H1 (cell line): ENCODE results near the gene ARMCX2.

Source experiments
- CEBPB ChIP-seq: IDR thresholded peaks from 2 replicates; pipeline ENCODE4 v1.6.1; 2012; ENCODE audit warnings: low read depth, low read length
- RXRA ChIP-seq: IDR thresholded peaks from 2 replicates; pipeline ENCODE4 v1.6.1; 2011; ENCODE audit warnings: low read depth, mild to moderate bottlenecking, low read length, moderate library complexity; ENCODE audit not compliant: insufficient read depth
- SIN3A ChIP-seq, 2 experiments: IDR thresholded peaks in 1 of 2; conservative IDR thresholded peaks in 1 of 2; 2 replicates each; pipeline ENCODE4 v1.6.1; 2011 to 2012; ENCODE audit warnings: low read length in 2 of 2, improper control_type of control experiment in 1 of 2, low read depth in 1 of 2, mild to moderate bottlenecking in 1 of 2
- TAF1 ChIP-seq: IDR thresholded peaks from 2 replicates; pipeline ENCODE4 v1.6.1; 2011; ENCODE audit warnings: mild to moderate bottlenecking, low read depth, low read length
- TBP ChIP-seq: IDR thresholded peaks from 2 replicates; pipeline ENCODE4 v1.6.1; 2011; ENCODE audit warnings: low read depth, low read length, improper control_type of control experiment
- TF ChIP-seq, protein P1 (sequence below), 3 experiments: IDR thresholded peaks; 1 replicate in 2 of 3; 2 replicates in 1 of 3; pipeline versions ENCODE4 v1.5.1 to v1.6.1; 2011; ENCODE audit warnings: low read length in 3 of 3, mild to moderate bottlenecking in 3 of 3, inconsistent platforms in 2 of 3, low read depth in 1 of 3, moderate library complexity in 1 of 3; ENCODE audit not compliant: insufficient read depth in 1 of 3; ENCODE audit errors: control extremely low read depth in 1 of 3

DNA sequence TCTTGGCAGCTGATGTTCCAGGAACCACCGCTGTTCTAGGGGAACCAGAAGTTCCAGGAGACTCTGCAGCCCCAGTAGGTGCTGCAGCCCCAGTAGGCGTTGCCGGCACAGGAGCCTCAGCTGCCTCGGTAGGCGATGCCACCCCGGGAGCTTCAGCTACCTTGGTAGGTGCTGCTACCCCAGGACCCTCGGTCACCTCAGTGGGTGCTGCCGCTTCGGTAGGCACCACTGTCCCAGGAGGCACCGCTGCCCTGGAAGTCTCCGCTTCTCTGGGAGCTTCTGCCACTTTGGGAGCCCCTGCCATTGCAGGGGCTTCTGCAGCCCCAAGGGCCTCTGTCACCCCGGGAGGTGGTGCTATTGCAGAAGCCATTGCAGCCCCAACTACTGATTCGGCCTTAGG, 2.8 kb downstream of the ARMCX2 start:
- TF ChIP-seq, protein P1, sequence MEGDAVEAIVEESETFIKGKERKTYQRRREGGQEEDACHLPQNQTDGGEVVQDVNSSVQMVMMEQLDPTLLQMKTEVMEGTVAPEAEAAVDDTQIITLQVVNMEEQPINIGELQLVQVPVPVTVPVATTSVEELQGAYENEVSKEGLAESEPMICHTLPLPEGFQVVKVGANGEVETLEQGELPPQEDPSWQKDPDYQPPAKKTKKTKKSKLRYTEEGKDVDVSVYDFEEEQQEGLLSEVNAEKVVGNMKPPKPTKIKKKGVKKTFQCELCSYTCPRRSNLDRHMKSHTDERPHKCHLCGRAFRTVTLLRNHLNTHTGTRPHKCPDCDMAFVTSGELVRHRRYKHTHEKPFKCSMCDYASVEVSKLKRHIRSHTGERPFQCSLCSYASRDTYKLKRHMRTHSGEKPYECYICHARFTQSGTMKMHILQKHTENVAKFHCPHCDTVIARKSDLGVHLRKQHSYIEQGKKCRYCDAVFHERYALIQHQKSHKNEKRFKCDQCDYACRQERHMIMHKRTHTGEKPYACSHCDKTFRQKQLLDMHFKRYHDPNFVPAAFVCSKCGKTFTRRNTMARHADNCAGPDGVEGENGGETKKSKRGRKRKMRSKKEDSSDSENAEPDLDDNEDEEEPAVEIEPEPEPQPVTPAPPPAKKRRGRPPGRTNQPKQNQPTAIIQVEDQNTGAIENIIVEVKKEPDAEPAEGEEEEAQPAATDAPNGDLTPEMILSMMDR (IDR thresholded peaks at IDR 0.05; ENCODE audit: control extremely low read depth in 1 of 3, insufficient read depth in 1 of 3, low read depth in 1 of 3, low read length in 3 of 3): no peak
- TF ChIP-seq TBP (no peak), RXRA (no peak), TAF1 (no peak), CEBPB (no peak), SIN3A (conservative IDR thresholded peaks at IDR 0.05 in 1 of 2, IDR thresholded peaks at IDR 0.05 in 1 of 2; ENCODE audit: low read depth in 1 of 2, low read length in 2 of 2) (no peak)
